Rectal smooth muscle tissue (tissue), 1 donor: Measurements from ENCODE around the gene ZMYND15.

ENCODE experiments used
- H3K27ac ChIP-seq: one replicate; pipeline ENCODE4 v1.7.0; 2013; ENCODE audit warnings: low read depth, low read length, inconsistent platforms
- H3K27me3 ChIP-seq: one replicate; pipeline ENCODE4 v1.7.0; 2013; ENCODE audit warnings: low read length; ENCODE audit not compliant: control insufficient read depth, insufficient read depth
- H3K36me3 ChIP-seq: one replicate; pipeline ENCODE4 v1.7.0; 2013; ENCODE audit warnings: low read length; ENCODE audit not compliant: control insufficient read depth, insufficient read depth
- H3K4me1 ChIP-seq: one replicate; pipeline ENCODE4 v1.7.0; 2013; ENCODE audit warnings: low read length; ENCODE audit not compliant: control insufficient read depth, insufficient read depth
- H3K4me3 ChIP-seq: one replicate; pipeline ENCODE4 v1.7.0; 2013; ENCODE audit warnings: low read length
- H3K9ac ChIP-seq: one replicate; pipeline ENCODE4 v1.7.0; 2013; ENCODE audit warnings: low read length

The ZMYND15 gene

DNA sequence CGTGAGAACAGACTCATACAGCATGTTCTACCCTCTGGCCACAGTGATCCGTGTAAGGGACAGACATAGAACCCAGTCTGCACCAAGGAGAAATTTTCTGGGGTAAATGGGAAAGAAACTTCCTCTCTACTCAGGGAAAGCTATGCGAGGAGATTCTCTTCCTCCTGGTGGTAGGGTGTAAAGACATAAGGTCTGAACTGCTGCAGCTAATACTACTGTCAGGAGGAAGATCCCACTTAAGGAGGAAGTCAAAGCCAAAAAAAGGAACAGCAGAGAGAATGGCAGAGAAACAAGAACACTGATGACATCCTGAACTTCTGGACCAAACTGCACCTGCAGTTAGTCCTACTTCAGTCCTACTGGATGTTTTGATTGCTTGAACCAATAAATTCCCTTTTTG lies 25.0 kb downstream of the ZMYND15 start:
- no peaks in the 10 kb centered on the region for H3K36me3 ChIP-seq
- H3K27ac ChIP-seq: no peak overlapping the region
- H3K4me1 ChIP-seq: no peaks in the 10 kb centered on the region

DNA sequence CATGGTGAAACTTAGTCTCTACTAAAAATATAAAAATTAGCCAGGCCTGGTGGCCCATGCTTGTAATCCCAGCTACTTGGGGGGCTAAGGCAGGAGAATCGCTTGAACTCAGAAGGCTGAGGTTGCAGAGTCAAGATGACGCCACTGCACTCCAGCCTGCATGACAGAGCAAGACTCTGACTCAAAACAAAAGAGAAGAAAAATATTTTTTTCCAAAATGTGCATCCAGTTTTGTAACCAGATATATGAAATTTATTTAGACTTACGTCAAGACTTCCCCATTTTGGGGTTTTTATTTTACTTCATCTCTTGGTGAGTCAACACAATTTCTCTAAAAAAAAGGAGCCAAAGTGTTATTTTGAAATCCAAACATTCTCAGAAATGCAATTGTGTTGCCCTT lies 26.6 kb downstream of the ZMYND15 start:
- no peak overlapping the region for H3K9ac ChIP-seq
- H3K4me3 ChIP-seq: no peak overlapping the region
- H3K4me1 ChIP-seq: no peaks in the 10 kb centered on the region

More for the DNA sequence above, 25.0 kb downstream of the ZMYND15 start:
- H3K9ac ChIP-seq: no peak overlapping the region
- H3K4me3 ChIP-seq: no peak overlapping the region
- no peaks in the 10 kb centered on the region for H3K27me3 ChIP-seq

GRCh38 chr17:4766723-4767122 lies 27.1 kb downstream of the ZMYND15 start:
- H3K36me3 ChIP-seq: no peaks in the 10 kb centered on the region
- H3K4me3 ChIP-seq: no peak overlapping the region
- H3K9ac ChIP-seq: no peak overlapping the region
- no peaks in the 10 kb centered on the region for H3K4me1 ChIP-seq
- no peaks in the 10 kb centered on the region for H3K27me3 ChIP-seq
- peak overlapping the region; percentile 45 for H3K27ac ChIP-seq

More for the DNA sequence above, 26.6 kb downstream of the ZMYND15 start:
- no peaks in the 10 kb centered on the region for H3K36me3 ChIP-seq
- no peaks in the 10 kb centered on the region for H3K27me3 ChIP-seq
- H3K27ac ChIP-seq: peak overlapping the region; percentile 45

DNA sequence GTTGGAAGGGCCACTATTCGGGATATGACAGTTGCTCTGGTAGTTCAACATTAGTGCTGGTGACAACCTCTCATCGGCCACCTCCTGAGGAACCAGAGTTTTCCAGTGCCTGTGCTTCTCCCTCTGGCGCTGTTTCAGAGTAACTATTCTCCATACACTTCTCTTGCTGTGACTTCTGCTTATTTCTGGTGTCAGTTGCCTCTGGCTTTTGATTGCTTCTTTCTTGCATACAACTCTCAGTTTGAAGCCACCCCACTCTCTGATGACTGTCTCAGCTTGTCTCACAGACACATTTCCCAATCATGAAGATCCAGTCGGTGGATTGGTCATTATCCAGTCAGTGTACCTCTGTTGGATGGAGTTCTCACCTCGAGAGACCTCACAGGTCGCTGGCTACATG lies 28.7 kb downstream of the ZMYND15 start:
- no peaks in the 10 kb centered on the region for H3K27me3 ChIP-seq
- H3K36me3 ChIP-seq: no peaks in the 10 kb centered on the region
- no peak overlapping the region for H3K9ac ChIP-seq
- H3K4me3 ChIP-seq: no peak overlapping the region
- no peaks in the 10 kb centered on the region for H3K4me1 ChIP-seq
- no peak overlapping the region for H3K27ac ChIP-seq

GRCh38 chr17:4769628-4770027 lies 30.0 kb downstream of the ZMYND15 start:
- no peaks in the 10 kb centered on the region for H3K27me3 ChIP-seq
- H3K4me3 ChIP-seq: no peak overlapping the region
- no peaks in the 10 kb centered on the region for H3K4me1 ChIP-seq
- H3K27ac ChIP-seq: no peak overlapping the region
- no peak overlapping the region for H3K9ac ChIP-seq
- no peaks in the 10 kb centered on the region for H3K36me3 ChIP-seq

GRCh38 chr17:4771519-4772234 lies 32.0 kb downstream of the ZMYND15 start, which contains the start of gene TM4SF5:
TM4SF5 (plus strand) TSS chr17:4771886; CDS start chr17:4771923, 37 bp downstream.
- H3K36me3 ChIP-seq: no peaks in the 10 kb centered on the region
- H3K4me3 ChIP-seq: no peak within 1 kb of the TSS
- H3K9ac ChIP-seq: no peak within 1 kb of the TSS
- H3K27ac ChIP-seq: no peak within 1 kb of the TSS
- no peaks in the 10 kb centered on the region for H3K27me3 ChIP-seq
- no peaks in the 10 kb centered on the region for H3K4me1 ChIP-seq

DNA sequence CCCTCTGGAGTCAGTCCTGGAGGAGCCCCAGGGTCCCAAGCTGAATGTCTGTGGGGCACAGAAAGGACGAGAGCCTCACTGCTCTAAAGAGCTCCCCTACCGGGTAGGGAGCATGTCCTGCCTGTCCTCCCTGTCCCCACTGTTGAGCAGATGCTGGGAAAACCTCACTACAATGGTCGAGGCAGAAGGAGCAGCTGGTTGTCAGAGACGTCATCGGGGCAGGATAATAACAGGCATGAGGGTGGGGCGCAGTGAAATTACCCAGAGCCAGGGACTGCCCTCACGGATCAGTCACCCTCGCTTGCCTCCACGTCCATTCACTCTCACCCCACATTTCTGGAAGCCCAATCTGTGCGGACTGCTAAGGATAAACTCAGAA lies 32.6 kb downstream of the ZMYND15 start:
- no peaks in the 10 kb centered on the region for H3K27me3 ChIP-seq
- no peaks in the 10 kb centered on the region for H3K36me3 ChIP-seq
- H3K4me3 ChIP-seq: no peak overlapping the region
- H3K9ac ChIP-seq: no peak overlapping the region
- no peaks in the 10 kb centered on the region for H3K4me1 ChIP-seq
- no peak overlapping the region for H3K27ac ChIP-seq

DNA sequence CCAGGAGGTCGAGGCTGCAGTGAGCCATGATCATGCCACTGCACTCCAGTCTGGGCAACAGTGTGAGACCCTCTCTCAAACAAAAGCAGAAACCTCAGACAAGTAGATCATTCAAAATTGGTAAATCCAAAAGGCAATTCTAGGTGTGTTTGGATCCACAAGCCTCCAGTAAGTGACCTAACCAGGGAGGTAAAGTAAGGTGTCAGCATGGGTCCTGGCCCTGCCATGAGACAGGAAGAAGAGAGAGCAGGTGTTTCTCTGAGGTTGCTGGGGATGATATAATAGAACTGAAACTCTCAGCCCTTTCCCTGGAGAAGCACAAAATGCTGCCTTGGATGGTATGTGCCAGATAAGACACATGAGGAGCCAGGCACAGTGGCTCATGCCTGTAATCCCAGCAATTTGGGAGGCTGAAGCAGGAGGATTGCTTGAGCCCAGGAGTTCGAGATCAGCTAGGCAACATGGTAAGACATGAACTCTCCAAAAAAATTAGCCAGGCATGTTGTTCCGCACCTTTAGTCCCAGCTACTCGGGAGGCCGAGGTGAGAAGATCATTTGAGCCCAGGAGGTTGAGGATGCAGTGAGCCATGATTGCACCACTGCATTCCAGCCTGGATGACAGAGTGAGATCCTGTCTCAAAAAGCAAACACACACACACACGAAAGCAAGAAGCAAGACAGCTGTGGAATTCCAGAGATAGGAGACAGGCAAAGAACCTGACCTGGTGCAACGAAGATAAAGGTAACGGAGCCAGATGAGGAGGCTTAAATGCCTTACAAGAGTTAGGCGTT lies 38.5 kb downstream of the ZMYND15 start:
- Histone ChIP-seq H3K27me3 (peaks cover 8% of the 10 kb centered on the region), H3K4me1 (no peaks in the 10 kb centered on the region), H3K27ac (no peak overlapping the region), H3K9ac (no peak overlapping the region), H3K36me3 (no peaks in the 10 kb centered on the region), H3K4me3 (no peak overlapping the region)

- H3K36me3 ChIP-seq: no peaks in the 10 kb centered on the region
- no peak overlapping the region for H3K4me3 ChIP-seq
- no peak overlapping the region for H3K27ac ChIP-seq
- no peak overlapping the region for H3K9ac ChIP-seq
- H3K27me3 ChIP-seq: peaks cover 8% of the 10 kb centered on the region
- H3K4me1 ChIP-seq: no peaks in the 10 kb centered on the region
These were observed 40.8 kb downstream of the ZMYND15 start for GRCh38 chr17:4780325-4780955.

DNA sequence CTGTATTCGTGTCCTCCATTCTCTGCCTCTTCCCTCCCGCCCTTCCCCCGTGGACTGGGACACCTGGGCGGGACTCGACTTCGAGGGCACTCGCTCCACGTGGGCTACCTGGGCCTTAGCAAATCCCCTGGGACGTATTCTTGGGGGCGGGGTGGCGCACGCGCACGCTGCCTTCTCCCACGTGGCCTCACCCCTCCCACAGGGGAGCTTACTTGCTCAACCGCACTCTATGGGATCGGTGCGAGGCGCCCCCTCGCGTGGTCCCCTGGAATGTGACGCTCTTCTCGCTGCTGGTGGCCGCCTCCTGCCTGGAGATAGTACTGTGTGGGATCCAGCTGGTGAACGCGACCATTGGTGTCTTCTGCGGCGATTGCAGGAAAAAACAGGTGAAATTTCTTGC lies 43.0 kb downstream of the ZMYND15 start:
- Histone ChIP-seq H3K9ac (no peak overlapping the region), H3K4me1 (no peaks in the 10 kb centered on the region), H3K36me3 (no peaks in the 10 kb centered on the region), H3K4me3 (no peak overlapping the region), H3K27ac (no peak overlapping the region), H3K27me3 (peaks cover 8% of the 10 kb centered on the region)

DNA sequence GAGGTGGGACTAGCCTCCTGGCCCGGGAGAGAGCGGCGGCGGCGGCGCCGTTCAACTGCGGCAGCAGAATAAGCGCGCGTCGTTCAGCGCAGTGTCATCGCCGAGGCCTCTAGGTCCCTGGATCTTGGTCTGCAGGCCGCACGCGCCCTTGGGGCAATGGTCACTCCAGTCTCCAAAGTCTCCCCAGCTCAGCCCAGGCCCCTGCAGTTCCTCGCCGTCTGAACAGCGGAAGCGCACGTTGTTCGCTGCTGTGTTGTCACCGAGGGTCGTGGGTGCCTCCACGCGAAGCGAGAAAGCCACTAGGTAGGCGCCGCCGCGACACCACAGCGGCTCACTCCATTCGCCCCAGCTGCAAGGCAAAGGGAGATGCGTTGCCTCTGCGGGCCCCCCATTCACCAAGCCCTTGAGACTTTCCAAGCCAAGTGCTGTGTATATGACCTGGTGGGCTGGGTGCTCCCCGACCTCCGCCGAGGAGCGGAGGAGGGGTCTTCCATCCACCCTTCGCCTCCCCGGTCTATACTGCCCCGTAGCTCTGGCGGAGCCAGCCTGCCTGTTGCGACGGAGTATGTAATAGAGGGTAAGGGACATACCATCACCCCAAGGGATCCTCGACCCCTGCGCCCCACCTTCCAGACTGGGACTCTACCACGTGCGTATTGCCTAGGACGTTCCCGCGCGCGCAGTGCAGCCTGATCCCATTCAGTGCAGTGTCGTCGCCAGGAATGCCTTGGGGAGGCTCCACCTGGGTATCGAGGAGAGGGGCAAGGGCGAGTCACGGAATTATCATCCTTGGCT lies 45.9 kb downstream of the ZMYND15 start:
- no peaks in the 10 kb centered on the region for H3K4me1 ChIP-seq
- peak overlapping the region; percentile 55 for H3K4me3 ChIP-seq
- no peak overlapping the region for H3K27ac ChIP-seq
- H3K36me3 ChIP-seq: no peaks in the 10 kb centered on the region
- H3K9ac ChIP-seq: no peak overlapping the region
- peaks cover 8% of the 10 kb centered on the region for H3K27me3 ChIP-seq

- peak within 1 kb of the TSS; percentile 55 for H3K4me3 ChIP-seq
- no peaks in the 10 kb centered on the region for H3K36me3 ChIP-seq
- H3K27ac ChIP-seq: no peak within 1 kb of the TSS
- H3K4me1 ChIP-seq: no peaks in the 10 kb centered on the region
- no peak within 1 kb of the TSS for H3K9ac ChIP-seq
- H3K27me3 ChIP-seq: peaks cover 8% of the 10 kb centered on the region
These were observed 46.5 kb downstream of the ZMYND15 start, which contains the start of gene VMO1 for GRCh38 chr17:4786106-4786511. VMO1 (minus strand) TSS chr17:4786364; CDS start chr17:4786352, 12 bp downstream.
